Measurements from ENCODE around the gene SPTLC3.

GRCh38 chr20:13159889-13160288 is 151.1 kb downstream of the SPTLC3 start:
- TF ChIP-seq CTCF (IDR thresholded peaks at IDR 0.05) (no peak), POLR2A (IDR thresholded peaks at IDR 0.05) (no peak)
